Activated CD8-positive, alpha-beta T cell treated with anti-CD3 and anti-CD28 coated beads, Interleukin-2, amount 10 ng/mL, durations not matched to agents 7 days and 5 days (primary cell): ENCODE measurements around the gene SMAD4. TPM values are rescaled to one million over a fixed set of nuclear protein-coding genes. Genes with fewer than 3 reads are reported as not detected.

ENCODE experiments used
- ATAC-seq: fragments of 150-1000 bp; cut with Tn5 transposase; one replicate; pipeline ENCODE4 v1.10.0; 2021; ENCODE audit warnings: moderate library complexity
- CTCF ChIA-PET: fragments of 350-600 bp; sonication (Branson Sonifier 250); formaldehyde crosslinking; loops from one replicate; lab custom pipeline; 2021; ENCODE audit warnings: antibody characterized with exemption; lab: Charles Lee
- POLR2A ChIA-PET: fragments of 350-600 bp; sonication (Branson Sonifier 250); formaldehyde crosslinking; loops from one replicate; lab custom pipeline; 2021; ENCODE audit warnings: antibody characterized with exemption; lab: Charles Lee
- DNase-seq: peaks from one replicate; pipeline ENCODE4 v3.0.0-alpha.2; 2020
- H3K27ac Mint-ChIP-seq: one replicate; pipeline ENCODE4 v1.8.0; 2021; ENCODE audit warnings: mild to moderate bottlenecking, mixed read lengths
- H3K27me3 Mint-ChIP-seq: one replicate; pipeline ENCODE4 v1.8.0; 2021; ENCODE audit warnings: low read depth, mixed read lengths
- H3K36me3 Mint-ChIP-seq: one replicate; pipeline ENCODE4 v1.8.0; 2021; ENCODE audit warnings: low read depth, mixed read lengths
- H3K4me1 Mint-ChIP-seq: one replicate; pipeline ENCODE4 v1.8.0; 2021; ENCODE audit warnings: low read depth, mixed read lengths
- H3K4me3 Mint-ChIP-seq: one replicate; pipeline ENCODE4 v1.8.0; 2021; ENCODE audit warnings: mild to moderate bottlenecking, mixed read lengths
- H3K9me3 Mint-ChIP-seq: one replicate; pipeline ENCODE4 v1.8.0; 2022; ENCODE audit warnings: mixed read lengths; ENCODE audit not compliant: insufficient read depth
- total RNA-seq, 2 experiments: library from RNA; stranded (reverse); gene quantifications; one replicate each; pipeline ENCODE4 v1.2.3, GENCODE V29; 2021

Gene SMAD4
- total RNA-seq, 2 experiments from 2014 or later = 76.9 to 77.6 TPM

DNA sequence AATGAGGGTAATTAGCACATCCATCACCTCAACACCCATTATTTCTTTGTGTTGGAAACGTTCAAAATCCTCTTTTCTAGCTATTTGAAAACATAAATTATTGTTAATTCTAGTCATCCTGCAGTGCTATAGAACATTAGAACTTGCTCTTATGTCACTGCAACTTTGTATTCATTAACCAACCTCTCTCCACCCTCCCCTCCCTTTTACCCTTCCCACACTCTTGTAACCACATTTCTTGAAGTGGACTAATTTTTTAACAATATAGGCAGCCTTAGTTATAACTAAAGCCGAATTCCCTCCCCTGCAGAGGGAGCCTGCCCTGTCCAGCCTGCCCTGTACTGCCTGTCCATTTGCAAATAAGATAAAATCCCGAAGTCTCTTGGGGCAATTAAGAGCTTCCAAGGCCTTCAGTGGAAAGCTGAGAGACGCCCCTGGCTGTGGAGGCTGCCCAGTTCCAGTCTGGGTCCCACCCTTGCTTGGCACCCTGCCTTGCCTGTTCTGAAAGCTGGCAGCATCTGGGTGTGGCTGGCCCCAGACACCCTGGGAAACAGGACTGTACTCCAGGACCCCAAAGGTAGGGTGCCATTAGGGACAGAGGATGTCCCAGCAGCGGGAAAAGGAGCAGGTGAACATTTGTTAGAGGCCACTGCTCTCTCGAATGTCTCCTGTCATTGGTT lies 102.4 kb downstream of the SMAD4 start:
- DNase-seq (no peak), ATAC-seq (no peak)
- H3K36me3 Mint-ChIP-seq = no peaks in the 10 kb centered on the region
- H3K27ac Mint-ChIP-seq = no peak overlapping the region
- no peaks in the 10 kb centered on the region for H3K4me1 Mint-ChIP-seq
- POLR2A ChIA-PET = interaction anchor here (0.6 kb wide), 1 partner anchor 705 kb away, joined by 4 read pairs; no protein-coding TSS in a partner anchor
- CTCF ChIA-PET = no interaction called here
- peaks cover 2% of the 10 kb centered on the region for H3K27me3 Mint-ChIP-seq
- no peaks in the 10 kb centered on the region for H3K9me3 Mint-ChIP-seq
- H3K4me3 Mint-ChIP-seq = no peak overlapping the region

DNA sequence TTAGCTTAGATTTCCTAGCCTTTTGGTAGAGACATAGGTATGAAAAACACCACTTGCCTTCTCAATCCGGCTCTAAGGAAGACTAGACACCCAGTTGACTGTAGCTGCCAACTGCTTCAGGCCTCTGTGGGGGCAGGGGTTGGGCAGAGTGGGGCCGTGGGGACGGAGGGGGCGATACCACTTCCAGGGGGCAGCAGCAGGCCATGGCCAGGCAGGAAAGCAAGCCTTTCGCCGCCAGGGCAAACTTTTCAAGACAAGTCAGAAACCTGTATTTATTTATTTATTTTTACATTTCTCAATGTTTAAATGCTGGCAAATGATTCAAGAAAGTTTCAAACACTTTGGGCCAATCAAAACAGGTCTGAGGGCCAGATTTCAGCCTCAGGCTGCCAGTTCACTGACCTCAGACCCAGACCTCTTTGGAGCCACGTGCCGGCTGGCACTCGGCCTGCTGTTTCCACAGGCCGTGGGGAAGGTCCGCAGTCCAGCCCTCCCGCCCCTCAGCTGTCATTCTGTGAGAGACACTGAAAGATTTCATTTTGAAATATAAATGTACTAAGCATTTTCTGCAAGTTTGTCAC lies 103.7 kb downstream of the SMAD4 start:
- no peak for DNase-seq
- ChIA-PET POLR2A (no interaction called here), CTCF (interaction anchor here (0.7 to 1.4 kb wide), 2 partner anchors 35 to 63 kb away, joined by 3 to 4 read pairs; partner anchors contain the start of gene MEX3C)
- no peaks in the 10 kb centered on the region for H3K27me3 Mint-ChIP-seq
- H3K27ac Mint-ChIP-seq = no peak overlapping the region
- no peaks in the 10 kb centered on the region for H3K36me3 Mint-ChIP-seq
- ATAC-seq = no peak
- H3K4me3 Mint-ChIP-seq = no peak overlapping the region
- no peaks in the 10 kb centered on the region for H3K9me3 Mint-ChIP-seq
- no peaks in the 10 kb centered on the region for H3K4me1 Mint-ChIP-seq

Other genes with a start within 250 kb of the SMAD4 start
- not detected for gene MRO, start 210.2 kb upstream of the SMAD4 start, total RNA-seq
- 10 to 100 TPM; 91.2 to 92.5 TPM for gene ME2, start 151.1 kb upstream of the SMAD4 start, total RNA-seq
- 1 to 10 TPM; 8.7 to 9.4 TPM for gene ELAC1, start 62.2 kb upstream of the SMAD4 start, total RNA-seq
- 10 to 100 TPM; 40.4 to 45.8 TPM for gene MEX3C, start 167.5 kb downstream of the SMAD4 start, total RNA-seq